ENCODE measurements around the gene NME1. TPM values are rescaled to one million over a fixed set of nuclear protein-coding genes. Genes with fewer than 3 reads are reported as not detected.

Gene NME1
- total and polyA plus RNA-seq, 2 donors from 2014 or later = 55.9 to 112 TPM

GRCh38 chr17:51184124-51184523 is 30.8 kb downstream of the NME1 start:
- DNase-seq (no peak), FAIRE-seq (no peak)
- Histone ChIP-seq H3K9ac (ENCODE audit: low read length in 3 of 3) (no peak overlapping the region), H3K4me3 (ENCODE audit: low read length in 3 of 3) (no peak overlapping the region), H3K9me3 (ENCODE audit: control insufficient read depth in 2 of 3, insufficient read depth in 1 of 3, low read length in 3 of 3) (no peaks in the 10 kb centered on the region), H3K27me3 (ENCODE audit: control insufficient read depth, insufficient read depth, low read length) (no peaks in the 10 kb centered on the region), H3K36me3 (ENCODE audit: control insufficient read depth in 2 of 3, insufficient read depth in 3 of 3, low read length in 3 of 3) (peaks cover 3 to 6% (median 4%) of the 10 kb centered on the region in 3 donors), H3K27ac (ENCODE audit: low read depth in 2 of 2, low read length in 2 of 2) (no peak overlapping the region), H3K4me1 (ENCODE audit: control insufficient read depth in 2 of 3, insufficient read depth in 2 of 3, low read depth in 1 of 3, low read length in 3 of 3) (no peaks in the 10 kb centered on the region)
- intact Hi-C loops (cut with DNase I) = no loop called here
- TF ChIP-seq CTCF (IDR thresholded peaks at IDR 0.05; ENCODE audit: borderline replicate concordance, extremely low read depth, insufficient read depth) = no peak

- intact Hi-C loops (cut with DNase I) = no loop called here
- Histone ChIP-seq H3K4me3 (ENCODE audit: low read length in 3 of 3) (no peak overlapping the region), H3K9ac (ENCODE audit: low read length in 3 of 3) (no peak overlapping the region), H3K9me3 (ENCODE audit: control insufficient read depth in 2 of 3, insufficient read depth in 1 of 3, low read length in 3 of 3) (no peaks in the 10 kb centered on the region), H3K4me1 (ENCODE audit: control insufficient read depth in 2 of 3, insufficient read depth in 2 of 3, low read depth in 1 of 3, low read length in 3 of 3) (no peaks in the 10 kb centered on the region), H3K27ac (ENCODE audit: low read depth in 2 of 2, low read length in 2 of 2) (no peak overlapping the region), H3K27me3 (ENCODE audit: control insufficient read depth, insufficient read depth, low read length) (no peaks in the 10 kb centered on the region), H3K36me3 (ENCODE audit: control insufficient read depth in 2 of 3, insufficient read depth in 3 of 3, low read length in 3 of 3) (peaks cover 3 to 4% (median 4%) of the 10 kb centered on the region in 3 donors)
- FAIRE-seq = no peak
- no peak for DNase-seq
- no peak for TF ChIP-seq CTCF (IDR thresholded peaks at IDR 0.05; ENCODE audit: borderline replicate concordance, extremely low read depth, insufficient read depth)
Observed at GRCh38 chr17:51185763-51186332, 32.5 kb downstream of the NME1 start.

- no peak for TF ChIP-seq CTCF (IDR thresholded peaks at IDR 0.05; ENCODE audit: borderline replicate concordance, extremely low read depth, insufficient read depth)
- H3K27ac ChIP-seq (ENCODE audit: low read depth in 2 of 2, low read length in 2 of 2) = no peak overlapping the region
- H3K9me3 ChIP-seq (ENCODE audit: control insufficient read depth in 2 of 3, insufficient read depth in 1 of 3, low read length in 3 of 3) = no peaks in the 10 kb centered on the region
- intact Hi-C loops (cut with DNase I) = no loop called here
- no peak overlapping the region for H3K4me3 ChIP-seq (ENCODE audit: low read length in 3 of 3)
- peaks cover 9 to 13% (median 11%) of the 10 kb centered on the region in 3 donors for H3K36me3 ChIP-seq (ENCODE audit: control insufficient read depth in 2 of 3, insufficient read depth in 3 of 3, low read length in 3 of 3)
- H3K4me1 ChIP-seq (ENCODE audit: control insufficient read depth in 2 of 3, insufficient read depth in 2 of 3, low read depth in 1 of 3, low read length in 3 of 3) = no peaks in the 10 kb centered on the region
- no peak for DNase-seq
- no peak for FAIRE-seq
- H3K27me3 ChIP-seq (ENCODE audit: control insufficient read depth, insufficient read depth, low read length) = no peaks in the 10 kb centered on the region
- no peak overlapping the region for H3K9ac ChIP-seq (ENCODE audit: low read length in 3 of 3)
Observed at GRCh38 chr17:51188271-51188833, 35.0 kb downstream of the NME1 start.
